Stimulated activated CD4-positive, alpha-beta T cell treated with anti-CD3 and anti-CD28 coated beads, TNF-alpha, amount 100 ng/mL, for 24 hours (primary cell): ENCODE results near the gene WFIKKN1.

ENCODE experiments used
- DNase-seq, 3 experiments: peaks; one replicate each; pipeline ENCODE4 v3.0.0-alpha.2; 2020; ENCODE audit warnings: low read depth in 3 of 3

WFIKKN1 gene

GRCh38 chr16:674214-674881, 43.6 kb downstream of the WFIKKN1 start:
- DNase-seq: no peak

GRCh38 chr16:674968-675883, 44.4 kb downstream of the WFIKKN1 start, which contains the start of gene RHBDL1:
TSS of gene RHBDL1 (plus strand) at chr16:675671. CDS start at chr16:675791, 120 bp downstream.
- no peak for DNase-seq

GRCh38 chr16:675884-676564, 45.2 kb downstream of the WFIKKN1 start:
- DNase-seq: no peak

GRCh38 chr16:676565-676902, 45.7 kb downstream of the WFIKKN1 start:
- DNase-seq: no peak

GRCh38 chr16:676913-677312, 46.1 kb downstream of the WFIKKN1 start:
- DNase-seq: no peak

- no peak for DNase-seq
These were observed 46.8 kb downstream of the WFIKKN1 start for GRCh38 chr16:677316-678190.

- DNase-seq: no peak
These were observed 47.5 kb downstream of the WFIKKN1 start for GRCh38 chr16:678209-678857.

- DNase-seq: peak in 2 of 3 experiments; percentile 30 to 59
These were observed 48.4 kb downstream of the WFIKKN1 start for GRCh38 chr16:678858-679813.

GRCh38 chr16:679814-680624, 49.2 kb downstream of the WFIKKN1 start, which contains the start of gene STUB1:
TSS of gene STUB1 (plus strand) at chr16:680410. CDS start at chr16:680526, 116 bp downstream.
- peak; percentile 78 to 91 (median 81) for DNase-seq

GRCh38 chr16:680625-680945, 49.8 kb downstream of the WFIKKN1 start:
- no peak for DNase-seq

GRCh38 chr16:680967-681745, 50.4 kb downstream of the WFIKKN1 start:
- no peak for DNase-seq

GRCh38 chr16:681746-682427, 51.1 kb downstream of the WFIKKN1 start:
- DNase-seq: no peak

- DNase-seq: no peak
These were observed 52.0 kb downstream of the WFIKKN1 start for GRCh38 chr16:682493-683395.

- DNase-seq: no peak
These were observed 52.7 kb downstream of the WFIKKN1 start for GRCh38 chr16:683396-684070.
